ENCODE data around the gene ACYP1. TPM values are rescaled to one million over a fixed set of nuclear protein-coding genes. Genes with fewer than 3 reads are reported as not detected.

The ACYP1 gene
- total RNA-seq, 5 donors from 2014 or later (not counting 1 experiment from before 2014, with no cell fraction given): 15.3 to 26.1 (median 21.5) TPM

DNA sequence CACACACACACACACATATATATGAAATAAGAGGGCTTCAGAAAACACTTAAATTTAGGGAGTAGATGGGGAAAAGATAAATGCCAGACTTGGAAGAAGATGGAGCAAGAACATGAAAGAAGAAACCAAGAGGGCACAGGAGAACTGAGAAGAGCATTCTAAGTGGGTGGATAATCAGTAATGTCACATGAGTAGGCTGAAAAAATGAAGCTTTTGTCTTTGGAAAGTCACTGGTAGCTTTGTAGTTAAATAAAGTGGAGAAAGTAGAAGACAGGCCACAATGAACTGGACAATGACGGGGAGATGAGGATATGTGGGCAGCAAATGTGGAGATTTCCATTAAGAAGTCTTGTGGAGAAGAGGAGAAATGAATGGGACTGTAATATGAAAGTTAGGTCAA, 3.4 kb upstream of the ACYP1 start:
- H3K4me1 ChIP-seq (ENCODE audit: control insufficient read depth in 1 of 2, extremely low read depth in 1 of 2, insufficient read depth in 2 of 2, low read length in 2 of 2): peaks cover 9 to 28% of the 10 kb centered on the region in 2 experiments
- no peaks in the 10 kb centered on the region for H3K9me3 ChIP-seq
- POLR2A ChIA-PET: no interaction called here
- ATAC-seq (replicated peaks in 1 of 4): no peak
- H3K27ac ChIP-seq (ENCODE audit: low read length): no peak overlapping the region
- no peak overlapping the region for H3K4me3 Mint-ChIP-seq
- H3K4me3 ChIP-seq (ENCODE audit: control insufficient read depth in 1 of 2, extremely low read depth in 1 of 2, low read length in 1 of 2): no peak overlapping the region
- H3K27me3 ChIP-seq (replicated peaks in 1 of 2; ENCODE audit: control insufficient read depth in 2 of 2, extremely low read depth in 1 of 2, insufficient read depth in 2 of 2, low read length in 1 of 2): no peaks in the 10 kb centered on the region
- 100% methylated on average over 1 of the region's 1 CpG for WGBS (ENCODE audit: insufficient coverage)
- no peak for DNase-seq
- no peaks in the 10 kb centered on the region for H3K36me3 Mint-ChIP-seq
- H3K9me3 Mint-ChIP-seq: no peaks in the 10 kb centered on the region
- CTCF ChIA-PET: no interaction called here
- no peaks in the 10 kb centered on the region for H3K27me3 Mint-ChIP-seq
- no peak overlapping the region for H3K27ac Mint-ChIP-seq
- no peaks in the 10 kb centered on the region for H3K36me3 ChIP-seq (ENCODE audit: control insufficient read depth in 2 of 2, extremely low read depth in 1 of 2, insufficient read depth in 1 of 2, low read length in 1 of 2)
- peaks cover 21 to 27% (median 26%) of the 10 kb centered on the region in 3 donors for H3K4me1 Mint-ChIP-seq

DNA sequence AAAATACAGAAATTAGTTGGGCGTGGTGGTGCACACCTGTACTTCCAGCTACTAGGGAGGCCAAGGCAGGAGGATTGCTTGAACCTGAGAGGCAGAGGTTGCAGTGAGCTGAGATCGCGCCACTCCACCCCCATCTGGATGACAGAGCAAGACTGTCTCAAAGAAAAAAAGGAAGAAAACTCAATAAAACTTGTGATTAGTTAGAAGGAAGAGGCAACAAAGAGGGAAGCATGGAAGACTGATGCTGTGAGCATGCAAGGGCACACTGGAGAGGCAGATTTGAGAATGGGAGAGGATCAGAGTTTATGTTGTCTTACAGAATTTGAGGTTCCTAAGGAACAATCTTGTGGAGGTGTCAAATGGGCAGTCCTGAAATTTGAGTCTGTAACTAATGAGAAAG, 2.9 kb upstream of the ACYP1 start:
- no peaks in the 10 kb centered on the region for H3K9me3 Mint-ChIP-seq
- POLR2A ChIA-PET: no interaction called here
- no peak overlapping the region for H3K4me3 ChIP-seq (ENCODE audit: control insufficient read depth in 1 of 2, extremely low read depth in 1 of 2, low read length in 1 of 2)
- H3K4me1 Mint-ChIP-seq: peaks cover 21 to 27% (median 26%) of the 10 kb centered on the region in 3 donors
- H3K27me3 ChIP-seq (replicated peaks in 1 of 2; ENCODE audit: control insufficient read depth in 2 of 2, extremely low read depth in 1 of 2, insufficient read depth in 2 of 2, low read length in 1 of 2): no peaks in the 10 kb centered on the region
- no peaks in the 10 kb centered on the region for H3K9me3 ChIP-seq
- H3K36me3 Mint-ChIP-seq: no peaks in the 10 kb centered on the region
- no peaks in the 10 kb centered on the region for H3K36me3 ChIP-seq (ENCODE audit: control insufficient read depth in 2 of 2, extremely low read depth in 1 of 2, insufficient read depth in 1 of 2, low read length in 1 of 2)
- no peak overlapping the region for H3K27ac ChIP-seq (ENCODE audit: low read length)
- CTCF ChIA-PET: no interaction called here
- no peak overlapping the region for H3K27ac Mint-ChIP-seq
- ATAC-seq (replicated peaks in 1 of 4) (no peak), DNase-seq (no peak)
- no peak overlapping the region for H3K4me3 Mint-ChIP-seq
- WGBS (ENCODE audit: insufficient coverage): 100% methylated on average over 2 of the region's 3 CpGs
- H3K4me1 ChIP-seq (ENCODE audit: control insufficient read depth in 1 of 2, extremely low read depth in 1 of 2, insufficient read depth in 2 of 2, low read length in 2 of 2): peaks cover 9 to 28% of the 10 kb centered on the region in 2 experiments
- H3K27me3 Mint-ChIP-seq: no peaks in the 10 kb centered on the region

DNA sequence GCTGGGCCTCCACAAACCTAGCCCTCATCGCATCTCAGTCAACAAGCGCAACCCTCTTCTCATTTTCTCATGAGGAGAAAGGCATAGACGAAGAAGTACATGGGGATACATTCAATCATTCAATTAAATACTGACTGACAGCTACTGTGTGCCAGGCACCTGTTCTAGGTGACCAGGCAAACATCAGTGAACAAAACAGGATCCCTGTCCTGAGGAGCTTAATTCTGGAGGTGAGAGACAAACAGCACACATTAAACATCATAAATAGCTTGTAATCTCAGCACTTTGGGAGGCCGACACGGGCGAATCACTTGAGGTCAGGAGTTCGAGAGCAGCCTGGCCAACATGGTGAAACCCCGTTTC, 362 bp upstream of the ACYP1 start:
- Mint-ChIP-seq H3K27ac (peak overlapping the region; percentile 98), H3K4me3 (peak overlapping the region; percentile 94 to 100 (median 100)), H3K36me3 (peaks cover 9% of the 10 kb centered on the region), H3K4me1 (peaks cover 21 to 37% (median 36%) of the 10 kb centered on the region in 3 donors), H3K9me3 (no peaks in the 10 kb centered on the region), H3K27me3 (no peaks in the 10 kb centered on the region)
- Histone ChIP-seq H3K27me3 (replicated peaks in 1 of 2; ENCODE audit: control insufficient read depth in 2 of 2, extremely low read depth in 1 of 2, insufficient read depth in 2 of 2, low read length in 1 of 2) (no peaks in the 10 kb centered on the region), H3K36me3 (ENCODE audit: control insufficient read depth in 2 of 2, extremely low read depth in 1 of 2, insufficient read depth in 1 of 2, low read length in 1 of 2) (no peaks in the 10 kb centered on the region), H3K27ac (ENCODE audit: low read length) (peak overlapping the region; percentile 70), H3K4me1 (ENCODE audit: control insufficient read depth in 1 of 2, extremely low read depth in 1 of 2, insufficient read depth in 2 of 2, low read length in 2 of 2) (peaks cover 9 to 17% of the 10 kb centered on the region in 2 experiments), H3K9me3 (no peaks in the 10 kb centered on the region), H3K4me3 (ENCODE audit: control insufficient read depth in 1 of 2, extremely low read depth in 1 of 2, low read length in 1 of 2) (peak overlapping the region; percentile 65 to 100)
- POLR2A ChIA-PET: interaction anchor here (0.6 to 1.0 kb wide), 3 partner anchors 12 to 16 kb away, joined by 3 read pairs; no protein-coding TSS in a partner anchor
- ATAC-seq (replicated peaks in 1 of 4): peak in 3 of 4 experiments; percentile 5 to 28 (median 18)
- no peak for DNase-seq
- WGBS (ENCODE audit: insufficient coverage): 100% methylated on average over 3 of the region's 8 CpGs
- CTCF ChIA-PET: interaction anchor here in 1 of 2 donors (0.7 to 1.5 kb wide), 3 partner anchors 12 to 62 kb away, joined by 3 to 4 read pairs (median 3); partner anchors contain the start of gene NEK9

GRCh38 chr14:75063013-75063412, 811 bp downstream of the ACYP1 start:
- H3K4me3 ChIP-seq (ENCODE audit: control insufficient read depth in 1 of 2, extremely low read depth in 1 of 2, low read length in 1 of 2): peak overlapping the region; percentile 65 to 100
- WGBS (ENCODE audit: insufficient coverage): 9% methylated on average over 3 of the region's 5 CpGs

GRCh38 chr14:75060420-75060819, 3.4 kb downstream of the ACYP1 start:
- ATAC-seq (replicated peaks in 1 of 4) (no peak), DNase-seq (no peak)
- CTCF ChIA-PET: no interaction called here
- H3K27me3 ChIP-seq (replicated peaks in 1 of 2; ENCODE audit: control insufficient read depth in 2 of 2, extremely low read depth in 1 of 2, insufficient read depth in 2 of 2, low read length in 1 of 2): no peaks in the 10 kb centered on the region
- POLR2A ChIA-PET: no interaction called here
- Mint-ChIP-seq H3K27me3 (no peaks in the 10 kb centered on the region), H3K27ac (no peak overlapping the region), H3K4me1 (peaks cover 21 to 42% (median 36%) of the 10 kb centered on the region in 3 donors), H3K4me3 (no peak overlapping the region), H3K9me3 (no peaks in the 10 kb centered on the region), H3K36me3 (peaks cover 18% of the 10 kb centered on the region)
- no peaks in the 10 kb centered on the region for H3K9me3 ChIP-seq
- no peaks in the 10 kb centered on the region for H3K36me3 ChIP-seq (ENCODE audit: control insufficient read depth in 2 of 2, extremely low read depth in 1 of 2, insufficient read depth in 1 of 2, low read length in 1 of 2)
- H3K27ac ChIP-seq (ENCODE audit: low read length): no peak overlapping the region
- WGBS (ENCODE audit: insufficient coverage): no CpG with 5 or more reads among the region's 2 CpGs
- no peak overlapping the region for H3K4me3 ChIP-seq (ENCODE audit: control insufficient read depth in 1 of 2, extremely low read depth in 1 of 2, low read length in 1 of 2)
- H3K4me1 ChIP-seq (ENCODE audit: control insufficient read depth in 1 of 2, extremely low read depth in 1 of 2, insufficient read depth in 2 of 2, low read length in 2 of 2): peaks cover 7 to 14% of the 10 kb centered on the region in 2 experiments

More at GRCh38 chr14:75063013-75063412, 811 bp downstream of the ACYP1 start:
- Histone ChIP-seq H3K27me3 (replicated peaks in 1 of 2; ENCODE audit: control insufficient read depth in 2 of 2, extremely low read depth in 1 of 2, insufficient read depth in 2 of 2, low read length in 1 of 2) (no peaks in the 10 kb centered on the region), H3K36me3 (ENCODE audit: control insufficient read depth in 2 of 2, extremely low read depth in 1 of 2, insufficient read depth in 1 of 2, low read length in 1 of 2) (no peaks in the 10 kb centered on the region), H3K9me3 (no peaks in the 10 kb centered on the region), H3K4me1 (ENCODE audit: control insufficient read depth in 1 of 2, extremely low read depth in 1 of 2, insufficient read depth in 2 of 2, low read length in 2 of 2) (peaks cover 7 to 14% of the 10 kb centered on the region in 2 experiments), H3K27ac (ENCODE audit: low read length) (peak overlapping the region; percentile 70)
- peak in 1 of 35 experiments; percentile 26 for DNase-seq
- CTCF ChIA-PET: no interaction called here
- H3K4me1 Mint-ChIP-seq: peaks cover 21 to 39% (median 36%) of the 10 kb centered on the region in 3 donors
- POLR2A ChIA-PET: interaction anchor here (0.5 to 0.7 kb wide), 4 partner anchors 13 to 225 kb away, joined by 3 to 7 read pairs (median 4); no protein-coding TSS in a partner anchor
- H3K36me3 Mint-ChIP-seq: peaks cover 9% of the 10 kb centered on the region
- peak overlapping the region; percentile 94 to 100 (median 100) for H3K4me3 Mint-ChIP-seq
- no peaks in the 10 kb centered on the region for H3K9me3 Mint-ChIP-seq
- peak overlapping the region; percentile 98 for H3K27ac Mint-ChIP-seq
- ATAC-seq (replicated peaks in 1 of 4): no peak
- no peaks in the 10 kb centered on the region for H3K27me3 Mint-ChIP-seq

DNA sequence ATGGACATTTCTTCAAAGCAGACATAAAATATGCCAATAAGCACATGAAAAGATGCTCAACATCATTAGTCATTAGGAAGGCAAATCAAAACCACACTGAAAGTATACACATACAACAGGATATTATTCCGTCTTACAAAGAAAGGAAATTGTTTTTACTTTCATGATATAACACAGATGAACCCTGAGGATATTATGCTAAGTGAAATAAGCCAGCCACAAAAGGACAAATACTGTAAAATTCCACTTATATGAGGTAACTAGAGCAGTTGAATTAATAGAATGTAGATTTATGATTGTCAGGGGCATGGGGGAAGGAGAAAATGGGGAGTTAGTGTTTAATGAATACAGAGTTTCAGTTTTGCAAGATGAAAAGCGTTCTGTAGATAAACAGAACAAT, 4.2 kb downstream of the ACYP1 start:
- ChIA-PET CTCF (no interaction called here), POLR2A (no interaction called here)
- Histone ChIP-seq H3K36me3 (ENCODE audit: control insufficient read depth in 2 of 2, extremely low read depth in 1 of 2, insufficient read depth in 1 of 2, low read length in 1 of 2) (no peaks in the 10 kb centered on the region), H3K4me1 (ENCODE audit: control insufficient read depth in 1 of 2, extremely low read depth in 1 of 2, insufficient read depth in 2 of 2, low read length in 2 of 2) (peaks cover 7 to 14% of the 10 kb centered on the region in 2 experiments), H3K27me3 (replicated peaks in 1 of 2; ENCODE audit: control insufficient read depth in 2 of 2, extremely low read depth in 1 of 2, insufficient read depth in 2 of 2, low read length in 1 of 2) (no peaks in the 10 kb centered on the region), H3K9me3 (no peaks in the 10 kb centered on the region), H3K27ac (ENCODE audit: low read length) (no peak overlapping the region), H3K4me3 (ENCODE audit: control insufficient read depth in 1 of 2, extremely low read depth in 1 of 2, low read length in 1 of 2) (no peak overlapping the region)
- Mint-ChIP-seq H3K27ac (no peak overlapping the region), H3K9me3 (no peaks in the 10 kb centered on the region), H3K4me1 (peaks cover 19 to 37% (median 36%) of the 10 kb centered on the region in 3 donors), H3K4me3 (no peak overlapping the region), H3K36me3 (peaks cover 19% of the 10 kb centered on the region), H3K27me3 (no peaks in the 10 kb centered on the region)
- no CpG with 5 or more reads among the region's 2 CpGs for WGBS (ENCODE audit: insufficient coverage)
- ATAC-seq (replicated peaks in 1 of 4) (no peak), DNase-seq (no peak)
